Measurements from ENCODE around the gene TTC4.
"Not testable (repeated sequence)": the region's sequence is repeated elsewhere in the genome, so short reads cannot be mapped to it uniquely, and the experiment has no call there.

The TTC4 gene

DNA sequence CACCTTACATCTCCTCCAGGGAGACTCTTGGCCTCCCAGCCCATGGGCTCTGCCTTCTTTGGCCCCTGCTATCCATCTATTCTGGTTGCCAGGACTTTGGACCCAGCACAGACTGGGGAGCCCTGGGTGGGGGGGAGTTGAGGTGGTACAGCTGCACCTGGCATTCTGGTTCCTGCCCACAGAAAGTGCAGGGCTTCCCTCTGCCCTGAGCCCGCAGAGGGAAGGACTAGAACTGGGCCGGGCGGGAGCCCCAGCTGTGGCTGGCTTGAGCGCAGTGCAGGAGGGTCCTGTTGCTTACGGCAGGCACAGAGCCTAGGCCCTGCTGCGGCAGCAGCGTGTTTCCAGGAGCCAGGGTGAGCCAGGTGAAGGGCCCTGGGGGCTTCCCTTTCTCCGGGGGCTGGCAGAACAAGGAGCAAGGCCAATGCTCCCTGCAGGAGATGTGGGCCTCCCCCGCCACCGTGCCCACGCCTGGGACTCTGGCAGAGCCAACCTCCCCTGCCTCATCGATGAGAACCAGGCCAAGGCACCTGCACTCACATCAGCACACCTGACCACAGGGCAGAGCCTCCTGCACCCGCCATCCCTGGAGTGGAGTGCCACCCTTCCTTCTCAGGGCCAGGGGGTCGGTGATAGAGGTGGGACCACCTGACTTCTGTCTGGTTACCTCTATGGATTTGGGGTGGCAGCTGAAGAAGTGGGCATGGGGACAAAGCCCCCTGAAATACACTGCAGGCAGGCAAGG is 32.6 kb downstream of the TTC4 start:
- DNase-seq (ENCODE audit: low read depth in 2 of 2), result no peak

DNA sequence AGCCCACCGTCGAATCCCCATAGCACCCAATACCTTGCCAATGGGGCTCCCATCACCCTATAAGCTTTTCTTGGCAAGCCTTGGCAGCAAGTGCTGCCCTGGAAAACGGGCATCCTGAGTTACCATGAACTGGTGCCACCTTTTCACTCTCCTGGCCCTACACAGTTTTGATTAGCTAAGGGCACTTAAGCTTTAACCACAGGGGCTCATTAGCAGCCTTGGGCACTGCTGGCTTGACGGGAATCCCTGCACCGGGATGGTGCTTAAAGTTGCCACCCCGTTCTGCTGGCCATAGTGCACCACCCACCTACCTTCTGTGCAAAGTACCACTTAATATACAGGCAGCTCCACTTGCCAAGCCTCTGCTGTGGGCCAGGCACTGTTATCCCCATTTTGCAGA is 34.9 kb downstream of the TTC4 start:
- DNase-seq (ENCODE audit: low read depth in 2 of 2), result no peak

DNA sequence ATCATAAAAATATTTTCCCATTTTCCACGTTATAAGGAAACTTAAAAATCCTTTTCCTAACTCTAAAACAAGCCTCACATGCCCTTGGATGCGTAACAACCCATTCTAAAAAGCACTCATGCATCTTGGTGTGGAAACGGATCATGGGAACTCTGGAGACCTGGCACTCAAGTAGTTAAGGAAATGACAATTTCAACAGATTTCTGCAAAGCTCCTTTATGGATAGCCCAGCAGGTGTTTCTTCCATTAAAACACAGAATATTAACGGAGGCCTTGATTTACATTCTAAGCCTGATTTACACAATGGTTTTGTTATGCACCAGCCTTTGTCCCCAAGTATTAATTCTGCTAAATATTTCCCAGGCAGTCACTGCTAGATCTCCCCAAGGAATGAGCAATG is 35.8 kb downstream of the TTC4 start:
- DNase-seq (ENCODE audit: low read depth in 2 of 2), result no peak

DNA sequence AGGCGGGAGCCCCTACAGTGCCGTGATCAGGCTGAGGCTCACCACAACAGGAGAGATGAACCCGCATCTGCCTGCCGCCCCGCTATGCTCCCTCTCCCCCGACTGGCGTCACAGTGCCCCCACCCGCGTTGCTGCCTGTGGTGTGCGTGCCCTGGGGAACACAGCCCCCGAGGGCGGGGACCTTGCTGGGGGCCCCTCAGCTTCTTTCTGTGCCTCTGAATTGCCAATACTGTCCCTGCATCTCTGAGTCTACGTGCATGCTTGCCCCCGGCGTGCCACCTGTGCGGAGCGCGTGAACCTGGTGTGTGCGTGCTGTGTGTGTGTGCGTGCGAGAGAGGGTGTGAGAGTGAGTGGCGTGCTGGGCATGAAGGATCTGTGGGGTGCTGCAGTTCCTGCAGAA is 38.4 kb downstream of the TTC4 start:
- DNase-seq (ENCODE audit: low read depth in 2 of 2), result no peak

DNA sequence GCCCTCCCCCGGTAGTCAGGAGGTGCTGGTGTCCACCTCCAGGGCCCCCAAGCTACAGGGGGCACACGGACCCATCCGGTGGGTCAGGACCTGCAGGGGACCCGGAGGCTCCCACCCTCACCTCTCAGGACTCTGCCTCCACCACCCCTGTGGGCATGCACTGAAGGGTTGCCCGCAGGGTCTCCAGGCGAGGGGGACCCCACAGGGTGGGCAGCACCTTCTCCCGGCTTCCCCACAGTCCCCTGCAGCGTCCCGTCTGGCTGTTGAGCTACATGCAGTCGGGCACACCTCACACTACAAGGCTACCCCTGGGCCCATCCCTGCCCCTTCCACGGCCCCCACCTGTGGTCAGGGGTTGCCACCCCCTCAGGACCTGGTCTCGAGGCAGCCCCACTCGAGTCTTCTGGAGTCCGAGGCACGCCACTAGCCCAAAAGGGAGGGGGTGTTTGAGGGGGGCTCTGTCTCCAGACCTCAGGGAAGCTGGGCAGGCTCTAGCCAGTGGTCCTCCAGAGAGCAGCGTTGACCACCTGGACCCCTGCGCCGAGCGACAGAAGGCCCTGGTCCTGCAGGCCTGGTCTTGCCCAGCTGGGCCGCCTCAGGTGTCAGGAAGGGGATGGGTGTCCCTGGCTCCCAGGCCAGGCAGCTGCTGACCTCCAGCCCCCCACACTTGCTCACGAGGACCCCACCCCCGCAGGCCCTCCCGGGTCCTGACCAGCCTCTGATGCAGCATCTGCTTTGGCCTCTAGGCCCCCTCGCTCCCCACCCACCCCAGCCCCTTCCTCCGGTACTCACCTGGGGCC is 39.0 kb downstream of the TTC4 start:
- no peak for DNase-seq (ENCODE audit: low read depth in 2 of 2)

DNA sequence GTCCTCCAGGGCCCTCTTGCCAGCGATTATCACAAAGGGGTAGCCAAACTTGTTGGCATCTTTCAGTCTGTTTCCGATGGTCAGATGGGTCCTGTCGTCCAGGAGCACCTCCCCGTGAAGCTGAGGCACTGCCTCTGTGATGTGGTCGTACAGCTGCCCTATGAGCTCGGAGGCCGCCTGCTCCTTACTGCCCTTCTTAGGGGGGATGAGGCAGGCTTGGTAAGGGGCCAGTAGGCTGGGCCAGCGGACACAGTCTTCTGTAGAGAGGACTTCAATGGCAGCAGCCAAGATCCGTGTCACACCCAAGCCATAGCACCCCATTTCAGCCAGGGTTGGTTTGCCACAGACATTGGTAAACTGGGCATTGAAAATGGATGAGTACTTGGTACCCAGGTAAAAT is 42.2 kb downstream of the TTC4 start:
- no peak for DNase-seq (ENCODE audit: low read depth in 2 of 2)

- DNase-seq (ENCODE audit: low read depth in 2 of 2), result no peak
Observed at GRCh38 chr1:54758678-54759348, 43.2 kb downstream of the TTC4 start.

- DNase-seq (ENCODE audit: low read depth in 2 of 2), result peak in 1 of 2 donors; percentile 3
Observed at GRCh38 chr1:54763816-54764132, 48.1 kb downstream of the TTC4 start.

- DNase-seq (ENCODE audit: low read depth in 2 of 2), result peak; percentile 90 to 97
Observed at GRCh38 chr1:54764133-54764921, 48.7 kb downstream of the TTC4 start, which contains the start of gene PARS2. TSS of gene PARS2 (minus strand) at chr1:54764523. CDS start at chr1:54759161, 5,362 bp downstream.

DNA sequence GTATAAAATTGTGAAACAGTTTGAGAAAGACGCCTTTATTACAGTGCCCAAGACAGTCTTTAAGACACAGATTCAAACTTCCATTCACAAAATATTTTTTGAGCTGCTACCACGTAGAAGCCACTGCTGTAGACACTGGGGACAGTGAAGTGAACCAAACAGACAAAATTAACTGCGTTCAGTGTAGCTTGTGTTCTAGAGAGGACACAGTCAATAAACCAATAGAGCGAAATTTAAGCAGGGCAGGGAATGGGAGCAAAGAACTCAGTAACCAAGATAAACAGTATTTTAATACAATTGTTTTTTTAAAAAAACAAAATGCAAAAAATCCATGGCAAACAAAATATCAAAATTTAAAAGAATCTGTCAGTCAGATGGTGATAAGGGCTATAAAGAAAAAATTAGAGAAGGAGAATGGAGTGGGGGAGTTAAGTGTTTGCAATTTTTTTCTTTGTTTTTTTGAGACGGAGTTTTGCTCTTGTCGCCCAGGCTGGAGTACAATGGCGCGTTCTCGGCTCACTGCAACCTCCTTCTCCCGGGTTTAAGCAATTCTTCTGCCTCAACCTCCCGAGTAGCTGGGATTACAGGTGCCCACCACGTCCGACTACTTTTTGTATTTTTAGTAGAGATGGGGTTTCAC is 49.4 kb downstream of the TTC4 start:
- DNase-seq (ENCODE audit: low read depth in 2 of 2), result no peak

GRCh38 chr1:54766726-54767125 is 51.1 kb downstream of the TTC4 start:
- no peak for DNase-seq (ENCODE audit: low read depth in 2 of 2)

DNA sequence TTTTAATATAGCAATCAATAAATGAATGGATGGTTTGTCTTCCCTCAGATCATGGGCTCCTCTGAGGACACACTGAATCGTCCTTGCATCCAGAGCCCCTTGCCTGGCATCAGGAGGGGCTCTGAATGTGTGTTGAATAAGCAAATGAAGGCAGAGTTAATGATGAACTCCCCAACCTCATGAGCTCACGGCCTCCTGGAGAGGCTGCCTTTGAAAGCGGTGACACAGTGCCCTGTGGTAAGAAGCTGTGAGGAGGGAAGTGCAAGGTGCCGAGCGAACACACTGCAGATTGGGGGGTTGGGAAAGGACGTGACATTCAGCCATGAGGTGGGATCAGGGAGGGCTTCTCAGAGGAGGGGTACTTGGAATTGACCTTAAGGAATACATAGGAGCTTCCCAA is 51.9 kb downstream of the TTC4 start:
- no peak for DNase-seq (ENCODE audit: low read depth in 2 of 2)

DNA sequence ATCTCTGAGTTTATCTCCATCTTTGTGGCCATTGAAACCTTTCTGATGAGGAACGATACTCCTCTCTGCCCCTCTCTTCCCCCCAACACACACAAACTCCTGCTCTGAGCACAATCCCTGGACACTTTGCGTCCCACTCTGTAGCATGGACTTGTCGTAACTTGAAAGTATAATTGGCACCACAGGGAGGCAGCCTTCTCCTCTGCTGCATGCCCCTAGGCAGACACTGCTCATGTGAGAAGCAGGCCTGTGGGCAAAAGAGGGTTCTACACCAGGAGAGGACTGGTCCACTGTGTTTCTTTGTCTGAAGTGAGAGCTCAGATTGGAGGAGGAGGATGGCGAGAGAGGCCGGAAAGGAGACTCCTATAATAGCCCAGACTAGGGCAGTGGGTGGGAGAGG is 52.4 kb downstream of the TTC4 start:
- no peak for DNase-seq (ENCODE audit: low read depth in 2 of 2)

- DNase-seq (ENCODE audit: low read depth in 2 of 2), result no peak
Observed at GRCh38 chr1:54772951-54773350, 57.3 kb downstream of the TTC4 start.

- no peak for DNase-seq (ENCODE audit: low read depth in 2 of 2)
Observed at GRCh38 chr1:54774820-54775498, 59.3 kb downstream of the TTC4 start.

DNA sequence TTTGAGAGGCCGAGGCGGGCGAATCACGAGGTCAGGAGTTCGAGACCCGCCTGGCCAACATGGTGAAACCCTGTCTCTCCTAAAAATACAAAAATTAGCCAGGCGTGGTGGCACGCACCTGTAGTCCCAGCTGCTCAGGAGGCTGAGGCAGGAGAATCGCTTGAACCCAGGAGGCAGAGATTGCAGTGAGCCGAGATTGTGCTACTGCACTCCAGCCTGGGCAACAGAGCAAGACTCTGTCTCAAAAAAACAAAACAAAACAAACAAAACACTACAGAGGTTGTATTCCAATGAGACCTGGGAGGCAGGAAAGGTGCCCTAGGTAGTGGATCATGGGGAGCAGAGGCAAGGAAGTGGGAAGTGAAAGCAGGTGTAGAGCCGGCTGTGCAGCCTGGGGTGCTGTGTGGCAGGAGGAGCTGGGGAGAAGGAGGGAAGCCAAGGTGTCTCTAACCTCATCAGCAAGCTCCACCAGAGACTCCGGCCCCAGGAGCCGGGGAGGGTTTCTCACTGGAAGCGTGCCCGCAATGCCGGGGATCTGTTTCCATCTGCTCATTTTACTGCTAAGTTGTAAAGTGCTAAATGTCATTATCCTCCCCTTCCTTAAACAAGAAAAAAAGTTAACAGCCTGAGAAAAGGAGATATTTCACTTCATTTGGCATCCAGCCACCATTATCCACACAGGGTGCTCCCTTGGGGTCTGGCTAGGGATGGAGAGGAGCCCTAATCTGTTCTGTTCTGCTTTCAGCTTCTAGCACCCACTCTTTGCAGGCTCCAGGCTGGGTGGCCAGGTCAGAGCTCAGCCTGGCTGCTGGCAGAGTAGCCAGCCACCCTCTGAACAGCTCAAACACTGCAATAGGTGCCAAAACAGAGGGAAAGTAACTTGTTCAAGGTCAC is 60.4 kb downstream of the TTC4 start:
- DNase-seq (ENCODE audit: low read depth in 2 of 2), result not testable (repeated sequence)

DNA sequence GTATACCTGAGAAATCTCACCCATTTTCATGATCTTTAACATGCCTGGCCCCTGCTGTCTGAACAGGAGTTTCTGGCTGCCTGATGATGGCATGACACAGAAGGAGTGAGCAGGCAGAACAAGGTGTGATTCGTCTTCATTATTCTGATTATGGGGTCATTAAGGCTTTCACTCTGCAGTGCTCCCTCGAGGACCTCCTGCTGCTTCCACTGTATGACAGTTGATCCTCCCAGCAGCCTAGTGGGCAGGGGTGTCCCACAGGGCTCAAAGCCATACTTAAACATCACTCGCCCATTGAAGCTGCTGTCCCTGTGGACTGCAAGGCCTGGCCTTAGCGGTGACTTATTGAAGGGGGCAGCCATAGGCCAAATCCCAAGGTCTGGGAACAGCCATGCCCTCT is 61.4 kb downstream of the TTC4 start:
- DNase-seq (ENCODE audit: low read depth in 2 of 2), result no peak

DNA sequence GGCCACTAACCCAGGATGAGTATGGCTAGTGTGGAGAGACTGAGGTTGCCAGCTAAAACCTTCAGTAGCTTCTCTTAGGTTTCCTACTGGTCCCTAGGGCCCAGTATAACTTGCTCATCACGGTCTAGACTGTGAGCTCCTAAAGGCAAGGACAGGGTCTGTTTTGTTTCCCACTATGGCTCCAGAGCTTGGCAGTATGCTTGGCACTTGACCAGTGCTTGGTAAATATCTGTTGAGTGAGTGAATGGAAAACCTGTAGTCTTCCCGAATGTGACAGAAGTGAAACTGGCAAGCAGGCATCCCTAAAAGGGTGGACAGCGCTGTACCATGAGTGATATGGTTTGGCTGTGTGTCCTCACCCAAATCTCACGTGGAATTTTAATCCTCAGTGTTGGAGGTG is 61.8 kb downstream of the TTC4 start:
- DNase-seq (ENCODE audit: low read depth in 2 of 2), result no peak

- DNase-seq (ENCODE audit: low read depth in 2 of 2), result no peak
Observed at GRCh38 chr1:54781023-54781723, 65.5 kb downstream of the TTC4 start.
